Ovary (tissue), 9 donors: ENCODE measurements around the gene OR1D5. TPM values are rescaled to one million over a fixed set of nuclear protein-coding genes. Genes with fewer than 3 reads are reported as not detected.

ENCODE experiments used
- DNase-seq, 5 donors: peaks; one replicate each; pipeline ENCODE4 v3.0.0-alpha.2; 2019 to 2020
- H3K27ac ChIP-seq, 2 donors: fragments of 200-600 bp; one replicate each; pipeline versions ENCODE4 v1.5.1 to v1.8.0; 2019 to 2022
- H3K27me3 ChIP-seq: fragments of 200-600 bp; one replicate; pipeline ENCODE4 v1.8.0; 2022
- H3K36me3 ChIP-seq: fragments of 200-600 bp; sonication (generic); one replicate; pipeline ENCODE4 v1.5.1; 2019
- H3K4me1 ChIP-seq: one replicate; pipeline ENCODE4 v1.8.1; 2013; ENCODE audit warnings: mild to moderate bottlenecking, moderate library complexity; ENCODE audit not compliant: insufficient read depth
- H3K4me3 ChIP-seq: fragments of 200-600 bp; sonication (generic); one replicate; pipeline ENCODE4 v1.5.1; 2017
- H3K9me3 ChIP-seq, 2 donors: fragments of 200-600 bp in 1 of 2; sonication (generic) in 1 of 2; one replicate each; pipeline versions ENCODE4 v1.5.1 to v1.8.1; 2013 to 2019; ENCODE audit warnings: mild to moderate bottlenecking in 1 of 2, moderate library complexity in 1 of 2
- EP300 ChIP-seq: sonication (generic); formaldehyde crosslinking; IDR thresholded peaks from one replicate; pipeline ENCODE4 v1.6.1; 2017; ENCODE audit warnings: antibody characterized with exemption
- POLR2A ChIP-seq: fragments of 450-650 bp; IDR thresholded peaks from one replicate; pipeline ENCODE4 v1.6.1; 2017; ENCODE audit warnings: antibody characterized with exemption, mild to moderate bottlenecking, moderate library complexity
- WGBS, 3 donors: extraction: QIAGEN DNeasy Blood & Tissue Kit in 1 of 3; methylation state at CpG; one replicate each; pipeline versions ENCODE4 v1.1.5 to v1.1.7; 2013 to 2017; 5-methylcytosine and 5-hydroxymethylcytosine counted together
- intact Hi-C, 4 donors: fragments of 100-400 bp; cut with DNase I; formaldehyde crosslinking; loops; one replicate each; pipeline versions ENCODE4 v1.11.0 to v1.15.1; 2022 to 2023
- polyA plus RNA-seq, 2 donors: library from polyadenylated mRNA; stranded (reverse); fragments of 200-250 nt in 1 of 2; fragments of 350-450 nt in 1 of 2; fragmentation: Illumina TruSeq in 1 of 2; extraction: RNeasy Lipid Tissue Mini Kit (QIAGEN cat#74804) in 1 of 2; gene quantifications; one replicate each; pipeline ENCODE4 v1.2.3, GENCODE V29; 2013 to 2014
- total RNA-seq, 7 donors: library from RNA; depleted of rRNA in 2 of 7; stranded (reverse); fragments of >200 nt in 2 of 7; fragmentation: NEBNext Ultra II Directional in 3 of 7; extraction: Animal tissue kit (Norgen Biotek cat#: 25700) in 3 of 7; gene quantifications; one replicate each; pipeline versions ENCODE4 v1.1.0 to v1.2.4, GENCODE V29; 2016 to 2023
- TF ChIP-seq, protein P1 (sequence below), 3 donors: fragments of 450-650 bp in 2 of 3; fragments of 200-600 bp in 1 of 3; IDR thresholded peaks; one replicate each; pipeline versions ENCODE4 v1.5.1 to v1.8.0; 2016 to 2022; ENCODE audit warnings: antibody characterized with exemption in 3 of 3, mild to moderate bottlenecking in 1 of 3
- donor health status: DM: no; HTN: no; CAD: no; lungs with moderate emphysema.
- donor health status: DM: no; HTN: no; CAD: no.
- donor health status: Bipolar disorder and iron deficiency.
- donor health status: DM: yes; HTN: yes; CAD: no.
- donor health status: DM: no; HTN: no; CAD: no.
- donor health status: DM: yes; HTN: yes; CAD: no.

Gene OR1D5
- total and polyA plus RNA-seq, 9 donors = not detected

DNA sequence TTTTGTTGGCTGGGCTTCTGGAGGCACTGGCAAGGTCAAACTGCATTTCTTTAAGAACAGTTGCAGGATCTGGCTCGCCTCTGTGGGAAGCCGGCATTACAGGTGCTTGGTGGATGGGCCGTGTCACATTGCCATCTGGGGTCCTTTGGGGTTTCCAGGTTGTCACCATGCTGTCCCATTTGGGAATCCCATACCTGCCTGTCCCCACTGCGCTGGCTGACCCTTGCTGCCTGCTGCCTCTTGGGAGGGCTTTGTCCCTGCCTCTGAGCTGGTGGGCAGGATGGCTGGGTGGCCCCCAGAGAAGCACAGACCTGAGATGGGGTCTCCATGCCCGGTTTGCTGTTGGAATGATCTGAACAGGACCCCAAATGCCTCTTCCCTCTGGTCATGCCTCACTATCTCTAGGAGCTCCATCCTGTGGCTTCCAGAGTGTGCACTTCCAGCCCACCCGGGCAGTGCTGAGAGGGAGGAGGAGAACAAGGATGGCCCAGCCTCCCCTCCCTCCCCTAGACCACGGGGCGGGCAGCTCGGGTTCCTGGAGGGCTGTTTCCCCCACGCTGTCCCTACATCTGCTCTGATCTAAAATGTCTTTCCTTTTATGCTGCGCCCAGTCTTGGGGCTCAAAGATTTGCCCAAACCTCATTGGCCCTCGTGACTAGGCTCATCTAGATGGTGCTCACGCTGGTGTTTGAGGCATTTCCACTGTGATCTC is 28.0 kb downstream of the OR1D5 start:
- no peak overlapping the region for H3K4me3 ChIP-seq
- TF ChIP-seq, protein P1, sequence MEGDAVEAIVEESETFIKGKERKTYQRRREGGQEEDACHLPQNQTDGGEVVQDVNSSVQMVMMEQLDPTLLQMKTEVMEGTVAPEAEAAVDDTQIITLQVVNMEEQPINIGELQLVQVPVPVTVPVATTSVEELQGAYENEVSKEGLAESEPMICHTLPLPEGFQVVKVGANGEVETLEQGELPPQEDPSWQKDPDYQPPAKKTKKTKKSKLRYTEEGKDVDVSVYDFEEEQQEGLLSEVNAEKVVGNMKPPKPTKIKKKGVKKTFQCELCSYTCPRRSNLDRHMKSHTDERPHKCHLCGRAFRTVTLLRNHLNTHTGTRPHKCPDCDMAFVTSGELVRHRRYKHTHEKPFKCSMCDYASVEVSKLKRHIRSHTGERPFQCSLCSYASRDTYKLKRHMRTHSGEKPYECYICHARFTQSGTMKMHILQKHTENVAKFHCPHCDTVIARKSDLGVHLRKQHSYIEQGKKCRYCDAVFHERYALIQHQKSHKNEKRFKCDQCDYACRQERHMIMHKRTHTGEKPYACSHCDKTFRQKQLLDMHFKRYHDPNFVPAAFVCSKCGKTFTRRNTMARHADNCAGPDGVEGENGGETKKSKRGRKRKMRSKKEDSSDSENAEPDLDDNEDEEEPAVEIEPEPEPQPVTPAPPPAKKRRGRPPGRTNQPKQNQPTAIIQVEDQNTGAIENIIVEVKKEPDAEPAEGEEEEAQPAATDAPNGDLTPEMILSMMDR (IDR thresholded peaks at IDR 0.05) = no peak
- no peak for TF ChIP-seq POLR2A
- no peaks in the 10 kb centered on the region for H3K4me1 ChIP-seq
- H3K27me3 ChIP-seq = no peaks in the 10 kb centered on the region
- H3K27ac ChIP-seq = no peak overlapping the region
- no peaks in the 10 kb centered on the region for H3K36me3 ChIP-seq
- no peaks in the 10 kb centered on the region for H3K9me3 ChIP-seq
- peak in 2 of 5 donors; percentile 1 to 4 for DNase-seq
- intact Hi-C loops = no loop called here
- 51 to 58% (median 55%) methylated on average over 13 of the region's 13 CpGs for WGBS, 3 donors

DNA sequence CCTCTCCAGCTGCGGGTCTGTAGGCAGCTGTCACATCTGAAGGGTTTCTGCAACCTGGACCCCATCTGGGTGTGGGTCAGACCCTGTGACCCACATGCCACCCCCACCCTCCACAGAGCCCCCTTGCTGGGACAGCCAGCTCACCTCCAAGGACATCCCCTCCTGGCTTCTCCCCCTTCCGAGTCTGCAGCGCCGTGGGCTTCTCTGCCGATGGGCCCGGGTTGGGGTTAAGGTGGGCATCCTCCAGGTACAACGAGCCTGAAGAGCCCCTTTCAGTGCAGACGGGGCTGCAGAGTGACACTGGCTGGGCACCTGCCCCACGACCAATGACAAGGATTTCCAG is 28.9 kb downstream of the OR1D5 start:
- 69 to 83% (median 79%) methylated on average over 8 to 9 of the region's 9 CpGs for WGBS, 3 donors
- peak in 1 of 5 donors; percentile 7 for DNase-seq
- H3K4me3 ChIP-seq = no peak overlapping the region
- no peak overlapping the region for H3K27ac ChIP-seq
- TF ChIP-seq EP300 = no peak
- TF ChIP-seq POLR2A = no peak
- TF ChIP-seq, protein P1 (IDR thresholded peaks at IDR 0.05) = no peak
- no peaks in the 10 kb centered on the region for H3K9me3 ChIP-seq
- no peaks in the 10 kb centered on the region for H3K4me1 ChIP-seq
- no peaks in the 10 kb centered on the region for H3K27me3 ChIP-seq
- H3K36me3 ChIP-seq = no peaks in the 10 kb centered on the region
- intact Hi-C loops = no loop called here

DNA sequence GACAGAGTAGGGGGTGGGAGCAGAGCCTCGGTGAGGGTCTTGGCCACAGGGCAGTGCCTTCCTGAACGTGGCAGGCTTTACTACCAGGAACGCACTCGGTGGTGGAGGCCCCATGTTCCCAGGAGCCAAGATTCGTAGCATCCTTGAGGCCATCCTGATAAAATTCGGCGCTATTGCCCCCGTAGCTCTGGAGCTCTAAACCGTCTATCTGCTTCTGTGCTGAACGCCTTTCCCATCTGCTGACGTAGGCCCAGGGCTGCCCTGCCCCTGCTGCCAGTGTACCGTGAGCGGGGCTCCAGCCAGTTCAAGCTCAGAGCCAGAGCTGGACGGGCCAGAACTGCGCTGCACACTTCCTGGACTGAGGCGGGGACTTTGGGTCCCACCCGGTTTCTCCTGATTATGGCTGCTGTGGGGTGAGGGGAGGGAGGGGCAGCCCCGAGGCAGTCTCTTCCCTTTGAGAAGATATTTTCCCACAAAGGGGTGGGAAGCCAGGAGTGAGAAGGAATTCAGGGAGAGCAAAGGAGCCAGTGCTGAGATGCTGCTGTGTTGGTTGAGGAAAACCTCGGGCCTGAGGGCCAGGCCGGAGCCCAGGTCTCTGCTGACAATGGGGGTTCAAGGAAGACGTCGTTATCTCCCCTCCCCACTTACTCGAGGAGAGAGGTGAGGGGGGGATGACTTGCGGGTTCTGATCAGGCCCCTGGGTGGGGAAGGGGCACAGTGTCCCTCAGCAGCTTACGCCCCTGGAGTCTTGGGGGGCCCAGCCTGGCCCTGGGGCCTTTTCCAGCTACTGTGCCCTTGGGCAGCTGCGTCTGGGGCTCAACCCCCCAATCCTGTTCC is 29.4 kb downstream of the OR1D5 start:
- Histone ChIP-seq H3K27me3 (no peaks in the 10 kb centered on the region), H3K4me3 (no peak overlapping the region), H3K9me3 (no peaks in the 10 kb centered on the region), H3K36me3 (no peaks in the 10 kb centered on the region), H3K27ac (no peak overlapping the region), H3K4me1 (no peaks in the 10 kb centered on the region)
- intact Hi-C loops = no loop called here
- 65 to 70% (median 67%) methylated on average over 25 to 26 of the region's 26 CpGs for WGBS, 3 donors
- DNase-seq = peak in 2 of 5 donors; percentile 7 to 11
- TF ChIP-seq, protein P1 (IDR thresholded peaks at IDR 0.05) = no peak
- TF ChIP-seq POLR2A = no peak
- TF ChIP-seq EP300 = no peak

DNA sequence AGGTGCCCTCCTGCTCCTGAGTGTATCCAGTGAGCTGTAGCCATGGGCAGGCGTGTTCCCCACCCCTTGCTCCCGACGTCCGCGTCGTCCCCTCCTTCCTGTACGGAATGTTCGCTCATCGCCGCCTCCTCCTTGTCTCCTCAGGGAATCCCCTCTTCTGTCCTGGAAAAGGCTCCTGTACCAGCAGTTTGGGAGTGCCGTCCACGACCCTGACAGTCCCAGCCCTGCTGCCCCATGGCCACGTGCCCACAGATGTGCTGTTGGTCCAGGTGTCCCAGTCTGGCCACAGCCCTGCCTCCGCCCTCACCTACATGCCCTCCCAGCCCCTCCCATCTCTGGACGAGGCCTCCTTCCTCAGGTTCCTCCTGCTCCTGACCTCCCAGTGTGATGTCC is 30.2 kb downstream of the OR1D5 start:
- Histone ChIP-seq H3K36me3 (no peaks in the 10 kb centered on the region), H3K4me1 (no peaks in the 10 kb centered on the region), H3K4me3 (no peak overlapping the region), H3K9me3 (no peaks in the 10 kb centered on the region), H3K27ac (no peak overlapping the region), H3K27me3 (no peaks in the 10 kb centered on the region)
- 81 to 84% (median 83%) methylated on average over 15 of the region's 15 CpGs for WGBS, 3 donors
- no peak for TF ChIP-seq EP300
- DNase-seq = peak in 2 of 5 donors; percentile 5 to 10
- intact Hi-C loops = no loop called here
